ENCODE data around the gene RCBTB2.

Gene RCBTB2

DNA sequence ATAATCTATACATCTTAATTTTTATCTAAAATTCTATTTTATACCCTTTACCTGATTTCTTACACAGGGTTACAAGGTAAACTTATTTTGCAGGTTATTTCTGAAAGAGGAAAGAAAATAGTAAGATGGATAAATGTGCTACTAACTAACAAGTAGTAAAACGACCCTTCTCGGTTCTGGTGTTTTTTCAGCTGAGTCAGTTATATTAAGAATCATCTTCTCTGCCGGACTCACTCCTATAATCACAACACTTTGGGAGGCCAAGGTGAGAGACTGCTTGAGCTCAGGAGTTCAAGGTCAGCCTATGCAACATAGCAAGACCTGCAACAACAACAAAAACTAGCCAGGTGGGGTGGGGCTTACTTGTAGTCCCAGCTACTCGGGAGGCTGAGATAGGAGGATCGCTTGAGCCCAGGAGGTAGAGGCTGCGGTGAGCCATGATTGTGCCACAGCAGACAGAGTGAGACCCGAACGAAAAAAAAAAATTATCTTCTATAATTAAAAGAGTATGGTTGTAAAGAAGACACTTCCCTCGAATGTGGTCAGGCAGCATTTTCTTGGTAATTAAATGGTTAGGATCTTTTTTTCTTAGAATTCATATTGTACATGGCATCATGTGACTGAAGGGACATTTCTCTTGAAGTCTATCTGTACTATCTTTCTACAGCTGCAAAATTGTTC lies 27.9 kb upstream of the RCBTB2 start:
- TF ChIP-seq, protein P1, sequence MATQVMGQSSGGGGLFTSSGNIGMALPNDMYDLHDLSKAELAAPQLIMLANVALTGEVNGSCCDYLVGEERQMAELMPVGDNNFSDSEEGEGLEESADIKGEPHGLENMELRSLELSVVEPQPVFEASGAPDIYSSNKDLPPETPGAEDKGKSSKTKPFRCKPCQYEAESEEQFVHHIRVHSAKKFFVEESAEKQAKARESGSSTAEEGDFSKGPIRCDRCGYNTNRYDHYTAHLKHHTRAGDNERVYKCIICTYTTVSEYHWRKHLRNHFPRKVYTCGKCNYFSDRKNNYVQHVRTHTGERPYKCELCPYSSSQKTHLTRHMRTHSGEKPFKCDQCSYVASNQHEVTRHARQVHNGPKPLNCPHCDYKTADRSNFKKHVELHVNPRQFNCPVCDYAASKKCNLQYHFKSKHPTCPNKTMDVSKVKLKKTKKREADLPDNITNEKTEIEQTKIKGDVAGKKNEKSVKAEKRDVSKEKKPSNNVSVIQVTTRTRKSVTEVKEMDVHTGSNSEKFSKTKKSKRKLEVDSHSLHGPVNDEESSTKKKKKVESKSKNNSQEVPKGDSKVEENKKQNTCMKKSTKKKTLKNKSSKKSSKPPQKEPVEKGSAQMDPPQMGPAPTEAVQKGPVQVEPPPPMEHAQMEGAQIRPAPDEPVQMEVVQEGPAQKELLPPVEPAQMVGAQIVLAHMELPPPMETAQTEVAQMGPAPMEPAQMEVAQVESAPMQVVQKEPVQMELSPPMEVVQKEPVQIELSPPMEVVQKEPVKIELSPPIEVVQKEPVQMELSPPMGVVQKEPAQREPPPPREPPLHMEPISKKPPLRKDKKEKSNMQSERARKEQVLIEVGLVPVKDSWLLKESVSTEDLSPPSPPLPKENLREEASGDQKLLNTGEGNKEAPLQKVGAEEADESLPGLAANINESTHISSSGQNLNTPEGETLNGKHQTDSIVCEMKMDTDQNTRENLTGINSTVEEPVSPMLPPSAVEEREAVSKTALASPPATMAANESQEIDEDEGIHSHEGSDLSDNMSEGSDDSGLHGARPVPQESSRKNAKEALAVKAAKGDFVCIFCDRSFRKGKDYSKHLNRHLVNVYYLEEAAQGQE (IDR thresholded peaks at IDR 0.05; ENCODE audit: insufficient read depth in 1 of 2, low read depth in 2 of 2, low read length in 2 of 2): no peak
- TF ChIP-seq POLR2AphosphoS5 (IDR thresholded peaks at IDR 0.05; ENCODE audit: low read depth, low read length) (no peak), FOXP2 (optimal IDR thresholded peaks at IDR 0.05; ENCODE audit: borderline replicate concordance, extremely low read depth, extremely low read length, insufficient read depth) (no peak), SIN3A (IDR thresholded peaks at IDR 0.05; ENCODE audit: borderline replicate concordance, insufficient read depth, low read length) (no peak), TAF1 (IDR thresholded peaks at IDR 0.05; ENCODE audit: borderline replicate concordance, insufficient read depth, low read length) (no peak)

DNA sequence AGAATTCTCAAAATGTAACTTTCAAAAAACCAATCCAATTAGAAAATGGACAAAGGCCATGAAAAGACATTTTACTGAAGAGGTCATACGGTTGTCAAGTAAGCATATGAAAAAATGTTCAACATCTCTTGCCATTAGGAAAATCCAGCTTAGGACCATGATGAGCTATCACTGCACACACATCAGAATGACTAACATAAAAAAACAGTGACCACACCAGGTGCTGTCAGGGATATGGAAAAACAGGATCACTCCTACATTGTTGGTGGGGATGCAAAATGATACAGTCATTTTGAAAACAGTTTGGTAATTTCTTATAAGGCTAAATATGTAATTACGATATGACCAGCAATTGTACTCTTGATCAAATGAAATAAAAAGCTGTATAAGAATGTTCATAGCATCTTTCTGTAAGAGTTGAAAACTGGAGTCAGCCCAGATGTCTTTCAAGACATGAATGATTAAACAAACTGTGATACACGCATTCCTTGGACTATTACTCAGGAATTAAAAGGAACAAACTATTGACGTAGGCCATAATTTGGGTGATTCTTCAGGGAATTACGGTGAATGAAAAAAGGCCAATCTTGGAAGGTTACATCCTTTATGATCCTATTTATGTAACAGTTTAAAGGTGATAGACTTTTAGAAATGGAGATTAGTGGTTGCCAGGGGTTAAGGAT lies 26.9 kb upstream of the RCBTB2 start:
- TF ChIP-seq TAF1 (IDR thresholded peaks at IDR 0.05; ENCODE audit: borderline replicate concordance, insufficient read depth, low read length): no peak
- TF ChIP-seq SIN3A (IDR thresholded peaks at IDR 0.05; ENCODE audit: borderline replicate concordance, insufficient read depth, low read length): no peak
- TF ChIP-seq POLR2AphosphoS5 (IDR thresholded peaks at IDR 0.05; ENCODE audit: low read depth, low read length): no peak
- TF ChIP-seq, protein P1 (IDR thresholded peaks at IDR 0.05; ENCODE audit: insufficient read depth in 1 of 2, low read depth in 2 of 2, low read length in 2 of 2): no peak
- TF ChIP-seq FOXP2 (optimal IDR thresholded peaks at IDR 0.05; ENCODE audit: borderline replicate concordance, extremely low read depth, extremely low read length, insufficient read depth): no peak

DNA sequence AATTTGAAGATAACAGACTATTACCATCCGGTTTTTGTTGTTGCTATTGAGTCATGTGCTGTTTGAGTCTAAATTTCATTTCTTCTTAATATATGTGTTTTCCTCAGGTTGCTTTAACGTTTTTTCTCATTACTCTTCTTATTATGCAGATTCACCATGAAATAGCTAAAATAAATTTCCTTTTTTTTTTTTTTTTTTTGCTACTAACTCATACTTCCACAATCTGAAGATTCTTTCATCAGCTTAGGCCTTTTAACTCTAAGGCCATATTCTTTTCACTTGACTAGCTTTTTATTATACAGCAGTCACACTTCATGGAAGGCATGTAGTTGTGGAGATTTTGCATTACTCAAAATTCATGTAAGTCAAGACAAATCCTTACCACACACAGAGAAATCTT lies 23.9 kb upstream of the RCBTB2 start:
- TF ChIP-seq POLR2AphosphoS5 (IDR thresholded peaks at IDR 0.05; ENCODE audit: low read depth, low read length) (no peak), FOXP2 (optimal IDR thresholded peaks at IDR 0.05; ENCODE audit: borderline replicate concordance, extremely low read depth, extremely low read length, insufficient read depth) (no peak)

DNA sequence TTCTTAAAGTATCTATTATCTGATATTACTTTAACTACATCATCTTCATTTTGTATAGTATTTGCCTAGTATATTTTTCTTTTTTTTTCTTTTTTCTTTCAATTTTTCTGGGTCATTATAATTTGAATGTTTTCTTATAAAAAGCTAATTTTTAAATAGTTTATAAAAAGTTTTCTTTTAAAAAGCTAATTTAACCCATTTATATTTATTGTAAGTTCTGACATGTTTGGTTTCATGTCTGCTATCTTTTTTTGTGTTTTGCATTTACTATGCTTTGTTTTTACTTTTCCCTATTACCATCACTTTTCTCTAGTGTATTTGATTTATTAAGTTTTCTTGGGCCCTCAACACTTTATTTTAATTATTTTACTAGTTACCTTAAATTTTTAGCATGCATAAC lies 22.6 kb upstream of the RCBTB2 start:
- TF ChIP-seq FOXP2 (optimal IDR thresholded peaks at IDR 0.05; ENCODE audit: borderline replicate concordance, extremely low read depth, extremely low read length, insufficient read depth): no peak

DNA sequence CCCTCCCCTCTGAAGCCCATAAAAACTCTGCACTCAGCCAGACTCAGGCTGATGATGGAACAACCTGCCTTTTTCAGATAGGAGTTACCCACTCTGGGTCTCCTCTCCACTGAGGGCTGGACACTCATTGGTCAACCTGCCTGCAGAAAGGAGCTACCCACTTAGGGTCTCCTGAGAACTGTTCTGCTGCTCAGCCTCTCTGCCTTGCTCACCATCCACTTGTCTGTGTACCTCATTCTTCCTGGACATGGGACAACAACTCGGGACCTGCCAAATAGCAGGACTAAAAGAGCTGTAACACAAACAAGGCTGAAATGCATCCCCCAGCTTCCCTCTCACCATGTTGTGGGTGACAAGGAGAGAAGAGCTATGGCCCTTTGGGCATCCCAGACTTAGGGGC lies 18.4 kb upstream of the RCBTB2 start:
- TF ChIP-seq FOXP2 (optimal IDR thresholded peaks at IDR 0.05; ENCODE audit: borderline replicate concordance, extremely low read depth, extremely low read length, insufficient read depth) (no peak), SIN3A (IDR thresholded peaks at IDR 0.05; ENCODE audit: borderline replicate concordance, insufficient read depth, low read length) (no peak), TAF1 (IDR thresholded peaks at IDR 0.05; ENCODE audit: borderline replicate concordance, insufficient read depth, low read length) (no peak), POLR2AphosphoS5 (IDR thresholded peaks at IDR 0.05; ENCODE audit: low read depth, low read length) (no peak)
- TF ChIP-seq, protein P1 (IDR thresholded peaks at IDR 0.05; ENCODE audit: insufficient read depth in 1 of 2, low read depth in 2 of 2, low read length in 2 of 2): no peak

DNA sequence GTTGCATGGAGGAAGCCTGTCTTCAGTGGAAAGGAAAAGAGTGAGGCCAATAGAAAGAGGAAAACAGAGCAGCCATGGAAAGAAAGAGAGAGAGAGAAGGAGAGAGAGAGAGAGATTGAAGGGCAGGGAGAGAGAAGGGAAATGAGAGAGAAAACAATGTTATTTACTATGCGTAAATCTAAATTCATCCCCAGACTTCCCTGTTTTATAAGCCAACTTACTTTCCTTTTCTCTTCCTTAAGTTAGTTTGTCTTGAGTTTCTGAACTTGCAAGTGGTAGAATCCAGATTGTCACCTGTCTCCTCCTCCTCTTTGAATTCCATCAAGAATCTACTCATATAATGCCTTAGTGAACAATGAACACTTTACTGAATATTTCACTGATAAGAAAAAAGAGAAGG lies 16.8 kb upstream of the RCBTB2 start:
- TF ChIP-seq FOXP2 (optimal IDR thresholded peaks at IDR 0.05; ENCODE audit: borderline replicate concordance, extremely low read depth, extremely low read length, insufficient read depth) (no peak), TAF1 (IDR thresholded peaks at IDR 0.05; ENCODE audit: borderline replicate concordance, insufficient read depth, low read length) (no peak), POLR2AphosphoS5 (IDR thresholded peaks at IDR 0.05; ENCODE audit: low read depth, low read length) (no peak), SIN3A (IDR thresholded peaks at IDR 0.05; ENCODE audit: borderline replicate concordance, insufficient read depth, low read length) (no peak)
- TF ChIP-seq, protein P1 (IDR thresholded peaks at IDR 0.05; ENCODE audit: insufficient read depth in 1 of 2, low read depth in 2 of 2, low read length in 2 of 2): no peak
